Mesenchymal stem cell (in vitro differentiated cells and primary cell): ENCODE data around the gene ZNF660.

Experiments
- DNase-seq: peaks from one replicate; pipeline ENCODE4 v3.0.0-alpha.2; 2013
- H2AFZ ChIP-seq: one replicate; pipeline ENCODE4 v1.6.1; 2013; ENCODE audit warnings: low read depth, mild to moderate bottlenecking, control low read depth, inconsistent platforms, low read length, moderate library complexity
- H2AK5ac ChIP-seq: 2 replicates; pipeline ENCODE4 v1.6.1; 2013; ENCODE audit warnings: low read length, moderate library complexity, mild to moderate bottlenecking, inconsistent platforms; ENCODE audit not compliant: severe bottlenecking
- H2BK120ac ChIP-seq: one replicate; pipeline ENCODE4 v1.6.1; 2013; ENCODE audit warnings: low read depth, mild to moderate bottlenecking, inconsistent platforms, low read length, moderate library complexity
- H2BK12ac ChIP-seq, 2 experiments: one replicate each; pipeline ENCODE4 v1.6.1; 2013; ENCODE audit warnings: inconsistent platforms in 2 of 2, low read length in 2 of 2, mild to moderate bottlenecking in 2 of 2, moderate library complexity in 2 of 2, control low read depth in 1 of 2
- H2BK15ac ChIP-seq: one replicate; pipeline ENCODE4 v1.6.1; 2013; ENCODE audit warnings: mild to moderate bottlenecking, low read depth, inconsistent platforms; ENCODE audit not compliant: poor library complexity, severe bottlenecking
- H2BK5ac ChIP-seq: 2 replicates; pipeline ENCODE4 v1.6.1; 2013; ENCODE audit warnings: low read depth, mild to moderate bottlenecking, low read length, control low read depth, inconsistent platforms; ENCODE audit not compliant: poor library complexity, severe bottlenecking
- H3K14ac ChIP-seq, 2 experiments: one replicate each; pipeline ENCODE4 v1.6.1; 2013; ENCODE audit warnings: inconsistent platforms in 2 of 2, low read length in 2 of 2, control low read depth in 1 of 2, mild to moderate bottlenecking in 1 of 2, moderate library complexity in 1 of 2
- H3K18ac ChIP-seq, 2 experiments: one replicate each; pipeline ENCODE4 v1.6.1; 2013; ENCODE audit warnings: inconsistent platforms in 2 of 2, low read length in 2 of 2, control low read depth in 1 of 2, low read depth in 1 of 2, mild to moderate bottlenecking in 1 of 2
- H3K23ac ChIP-seq, 2 experiments: one replicate each; pipeline ENCODE4 v1.6.1; 2013; ENCODE audit warnings: inconsistent platforms in 2 of 2, low read length in 2 of 2, mild to moderate bottlenecking in 2 of 2, moderate library complexity in 2 of 2, control low read depth in 1 of 2
- H3K27ac ChIP-seq: 2 replicates; pipeline ENCODE4 v1.5.1; 2013; ENCODE audit warnings: mild to moderate bottlenecking, moderate library complexity, low read length, control low read depth, inconsistent platforms; ENCODE audit not compliant: poor library complexity, severe bottlenecking
- H3K27me3 ChIP-seq, 2 experiments: 2 replicates each; pipeline versions ENCODE4 v1.6.1 to v1.7.0; 2013; ENCODE audit warnings: low read length in 2 of 2, mild to moderate bottlenecking in 2 of 2, moderate library complexity in 2 of 2, control low read depth in 1 of 2, inconsistent platforms in 1 of 2; ENCODE audit not compliant: control insufficient read depth in 1 of 2, insufficient read depth in 1 of 2
- H3K36me3 ChIP-seq, 2 experiments: 2 replicates each; pipeline versions ENCODE4 v1.6.1 to v1.7.0; 2013; ENCODE audit warnings: low read length in 2 of 2, control low read depth in 1 of 2, inconsistent platforms in 1 of 2, low read depth in 1 of 2, mild to moderate bottlenecking in 1 of 2; ENCODE audit not compliant: insufficient read depth in 2 of 2, control insufficient read depth in 1 of 2
- H3K4ac ChIP-seq, 2 experiments: one replicate each; pipeline ENCODE4 v1.6.1; 2013; ENCODE audit warnings: inconsistent platforms in 2 of 2, low read length in 2 of 2, mild to moderate bottlenecking in 2 of 2, moderate library complexity in 2 of 2, control low read depth in 1 of 2, low read depth in 1 of 2
- H3K4me1 ChIP-seq: 2 replicates; pipeline ENCODE4 v1.6.1; 2013; ENCODE audit warnings: low read depth, low read length, control low read depth; ENCODE audit not compliant: control insufficient read depth, insufficient read depth
- H3K4me2 ChIP-seq: 2 replicates; pipeline ENCODE4 v1.6.1; 2013; ENCODE audit warnings: low read length, mild to moderate bottlenecking, inconsistent platforms; ENCODE audit not compliant: poor library complexity, severe bottlenecking
- H3K4me3 ChIP-seq, 2 experiments: 2 replicates each; pipeline versions ENCODE4 v1.5.1 to v1.7.0; 2013; ENCODE audit warnings: low read length in 2 of 2, mild to moderate bottlenecking in 2 of 2, control low read depth in 1 of 2, low read depth in 1 of 2; ENCODE audit not compliant: insufficient read depth in 1 of 2
- H3K79me1 ChIP-seq: replicated peaks from 2 replicates; pipeline ENCODE4 v1.6.1; 2013; ENCODE audit warnings: mild to moderate bottlenecking, control low read depth, low read length, inconsistent platforms; ENCODE audit not compliant: poor library complexity, severe bottlenecking
- H3K9ac ChIP-seq: 2 replicates; pipeline ENCODE4 v1.7.0; 2013; ENCODE audit warnings: mild to moderate bottlenecking, low read length, moderate library complexity
- H3K9me3 ChIP-seq: 2 replicates; pipeline ENCODE4 v1.7.0; 2013; ENCODE audit warnings: mild to moderate bottlenecking, low read length; ENCODE audit not compliant: control insufficient read depth
- H4K8ac ChIP-seq: one replicate; pipeline ENCODE4 v1.6.1; 2013; ENCODE audit warnings: inconsistent platforms, mild to moderate bottlenecking, low read length, moderate library complexity
- H4K91ac ChIP-seq: one replicate; pipeline ENCODE4 v1.6.1; 2013; ENCODE audit warnings: mild to moderate bottlenecking, low read length, inconsistent platforms
- WGBS: methylation state at CpG from one replicate; pipeline ENCODE4 v1.1.7; 2013; ENCODE audit warnings: mixed read lengths; 5-methylcytosine and 5-hydroxymethylcytosine counted together

The ZNF660 gene

GRCh38 chr3:44554626-44555592 is 29.9 kb upstream of the ZNF660 start, which contains the start of gene ZKSCAN7:
TSS of gene ZKSCAN7 (plus strand) at chr3:44555193. CDS start at chr3:44557048, 1,855 bp downstream.
- WGBS, result 5% methylated on average over 60 of the region's 68 CpGs

GRCh38 chr3:44555723-44556122 is 29.0 kb upstream of the ZNF660 start:
- Histone ChIP-seq H3K36me3 (peaks cover 28 to 31% of the 10 kb centered on the region in 2 experiments), H4K91ac (no peak overlapping the region), H3K18ac (no peak overlapping the region), H2BK15ac (no peak overlapping the region), H3K9me3 (peaks cover 10% of the 10 kb centered on the region), H3K4me1 (peaks cover 3% of the 10 kb centered on the region), H3K4ac (no peak overlapping the region), H3K9ac (peak overlapping the region; percentile 96), H3K14ac (no peak overlapping the region), H3K23ac (no peak overlapping the region), H3K4me3 (peak overlapping the region in 1 of 2 experiments; percentile 92), H4K8ac (no peak overlapping the region), H3K27ac (no peak overlapping the region), H2AK5ac (peak overlapping the region; percentile 68), H2BK5ac (no peak overlapping the region), H2BK12ac (peak overlapping the region in 1 of 2 experiments; percentile 40), H3K4me2 (peak overlapping the region; percentile 36), H2AFZ (no peak overlapping the region), H3K27me3 (peaks cover 8 to 14% of the 10 kb centered on the region in 2 experiments), H3K79me1 (peaks cover 28% of the 10 kb centered on the region), H2BK120ac (no peak overlapping the region)
- 32% methylated on average over 5 of the region's 5 CpGs for WGBS
- peak; percentile 16 for DNase-seq

More at GRCh38 chr3:44554626-44555592, 29.9 kb upstream of the ZNF660 start, which contains the start of gene ZKSCAN7:
- Histone ChIP-seq H2BK12ac (peak within 1 kb of the TSS in 1 of 2 experiments; percentile 40), H3K4me3 (peak within 1 kb of the TSS; percentile 82 to 92), H4K91ac (peak within 1 kb of the TSS; percentile 93), H2BK120ac (peak within 1 kb of the TSS; percentile 39), H3K9ac (peak within 1 kb of the TSS; percentile 96), H3K23ac (peak within 1 kb of the TSS in 1 of 2 experiments; percentile 57), H3K18ac (peak within 1 kb of the TSS; percentile 92 to 94), H3K27ac (peak within 1 kb of the TSS; percentile 14), H3K14ac (peak within 1 kb of the TSS; percentile 78 to 87), H3K4ac (peak within 1 kb of the TSS; percentile 83 to 94), H2AK5ac (peak within 1 kb of the TSS; percentile 68), H3K9me3 (peaks cover 9% of the 10 kb centered on the region), H4K8ac (peak within 1 kb of the TSS; percentile 99), H3K79me1 (peaks cover 25% of the 10 kb centered on the region), H2BK15ac (peak within 1 kb of the TSS; percentile 96), H2BK5ac (no peak within 1 kb of the TSS), H3K27me3 (peaks cover 8 to 17% of the 10 kb centered on the region in 2 experiments), H3K4me2 (peak within 1 kb of the TSS; percentile 36), H3K4me1 (peaks cover 3% of the 10 kb centered on the region), H3K36me3 (peaks cover 21 to 25% of the 10 kb centered on the region in 2 experiments), H2AFZ (peak within 1 kb of the TSS; percentile 98)
- DNase-seq, result peak; percentile 54

- Histone ChIP-seq H3K18ac (no peak overlapping the region), H4K91ac (no peak overlapping the region), H3K4me3 (no peak overlapping the region), H3K27ac (no peak overlapping the region), H3K4me1 (peaks cover 3% of the 10 kb centered on the region), H2AK5ac (no peak overlapping the region), H3K14ac (no peak overlapping the region), H3K4ac (no peak overlapping the region), H3K9ac (no peak overlapping the region), H2BK5ac (no peak overlapping the region), H2AFZ (no peak overlapping the region), H3K9me3 (peaks cover 23% of the 10 kb centered on the region), H2BK120ac (no peak overlapping the region), H3K4me2 (no peak overlapping the region), H4K8ac (no peak overlapping the region), H3K79me1 (peaks cover 34% of the 10 kb centered on the region), H2BK12ac (no peak overlapping the region), H3K36me3 (peaks cover 36 to 45% of the 10 kb centered on the region in 2 experiments), H3K23ac (no peak overlapping the region), H3K27me3 (peaks cover 6% of the 10 kb centered on the region in 2 experiments), H2BK15ac (no peak overlapping the region)
- WGBS, result 98% methylated on average over 9 of the region's 9 CpGs
- DNase-seq, result no peak
These were observed 27.7 kb upstream of the ZNF660 start for GRCh38 chr3:44557074-44557473.

GRCh38 chr3:44561076-44561475 is 23.7 kb upstream of the ZNF660 start:
- no peak overlapping the region for H4K91ac ChIP-seq
- no peak overlapping the region for H2AK5ac ChIP-seq
- H3K18ac ChIP-seq, result no peak overlapping the region
- no peak overlapping the region for H2BK5ac ChIP-seq
- no peak overlapping the region for H3K14ac ChIP-seq
- no peak overlapping the region for H3K4me2 ChIP-seq
- H3K36me3 ChIP-seq, result peaks cover 46 to 67% of the 10 kb centered on the region in 2 experiments
- H3K4me1 ChIP-seq, result no peaks in the 10 kb centered on the region
- peaks cover 42% of the 10 kb centered on the region for H3K79me1 ChIP-seq
- no peak overlapping the region for H3K9ac ChIP-seq
- H3K27ac ChIP-seq, result no peak overlapping the region
- 90% methylated on average over 1 of the region's 1 CpG for WGBS
- H2BK120ac ChIP-seq, result no peak overlapping the region
- no peak overlapping the region for H2AFZ ChIP-seq
- peaks cover 32% of the 10 kb centered on the region for H3K9me3 ChIP-seq
- H3K23ac ChIP-seq, result no peak overlapping the region
- no peak overlapping the region for H2BK15ac ChIP-seq
- DNase-seq, result no peak
- H3K4ac ChIP-seq, result no peak overlapping the region
- no peak overlapping the region for H3K4me3 ChIP-seq
- no peaks in the 10 kb centered on the region for H3K27me3 ChIP-seq
- H4K8ac ChIP-seq, result no peak overlapping the region
- H2BK12ac ChIP-seq, result no peak overlapping the region
